Pons (tissue), 1 donor: ENCODE data around the gene ERBIN.
A peak's percentile ranks its signal among the peaks of the same experiment; 100 is the strongest.
"Not testable (repeated sequence)": the region's sequence is repeated elsewhere in the genome, so short reads cannot be mapped to it uniquely, and the experiment has no call there.

ENCODE experiments used
- DNase-seq: peaks from one replicate; pipeline ENCODE4 v3.0.0-alpha.2; 2016; ENCODE audit warnings: low spot score

ERBIN gene

DNA sequence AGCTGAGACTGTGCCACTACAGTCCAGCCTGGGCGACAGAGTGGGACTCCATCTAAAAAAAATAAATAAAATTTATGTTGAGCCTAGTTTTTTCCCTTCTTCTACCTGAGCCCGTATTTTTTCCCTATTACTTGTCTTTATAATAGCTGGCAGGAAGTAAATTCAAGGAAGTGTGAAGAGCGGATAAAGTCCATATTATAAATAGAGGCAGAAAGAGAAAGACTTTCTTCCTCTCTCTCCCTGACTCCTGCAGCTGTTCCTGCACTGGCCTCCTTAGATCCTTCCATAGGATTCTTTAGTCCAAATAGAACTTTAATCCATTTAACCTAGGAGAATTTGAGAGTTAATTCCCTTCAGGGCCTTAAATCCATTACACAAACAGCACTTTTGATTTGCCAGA, 10.3 kb upstream of the ERBIN start:
- DNase-seq: no peak

DNA sequence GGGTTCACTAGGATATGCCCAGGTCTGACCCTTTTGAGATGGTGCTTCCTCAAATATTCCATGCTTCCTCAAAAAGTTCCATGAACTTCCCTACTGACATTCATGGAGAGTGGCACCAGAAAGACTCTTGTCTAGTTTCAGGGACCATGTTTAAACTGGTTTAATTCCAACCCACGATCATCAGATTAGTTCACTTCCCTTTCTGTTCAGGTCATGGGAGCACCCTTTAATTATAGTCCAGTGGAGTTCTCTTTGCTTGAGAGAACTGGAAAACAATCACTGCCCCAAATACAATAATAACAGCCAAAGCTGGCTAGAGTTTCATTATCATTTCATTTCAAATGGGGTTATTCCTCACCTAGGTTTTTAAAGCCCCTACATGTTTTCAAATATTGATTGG, 9.7 kb upstream of the ERBIN start:
- DNase-seq: peak; percentile 53

DNA sequence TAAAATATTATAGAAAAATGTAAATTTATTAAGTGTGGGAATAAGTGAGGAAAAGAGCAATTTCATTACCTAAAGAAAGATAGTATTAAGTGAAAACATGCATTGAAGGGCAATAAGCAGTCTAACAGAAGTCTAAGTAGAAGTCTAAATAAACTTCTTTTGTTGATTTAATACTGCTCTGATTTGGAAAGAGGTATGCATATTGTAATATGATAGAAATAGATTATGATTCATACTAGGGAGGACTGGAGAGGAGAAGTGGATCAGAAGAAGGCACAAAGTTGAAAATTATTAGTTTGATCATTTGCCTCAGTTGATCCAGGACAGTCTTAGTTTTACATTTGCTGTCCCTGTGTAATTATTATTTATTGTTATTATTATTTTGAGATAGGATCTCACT, 6.6 kb upstream of the ERBIN start:
- no peak for DNase-seq

DNA sequence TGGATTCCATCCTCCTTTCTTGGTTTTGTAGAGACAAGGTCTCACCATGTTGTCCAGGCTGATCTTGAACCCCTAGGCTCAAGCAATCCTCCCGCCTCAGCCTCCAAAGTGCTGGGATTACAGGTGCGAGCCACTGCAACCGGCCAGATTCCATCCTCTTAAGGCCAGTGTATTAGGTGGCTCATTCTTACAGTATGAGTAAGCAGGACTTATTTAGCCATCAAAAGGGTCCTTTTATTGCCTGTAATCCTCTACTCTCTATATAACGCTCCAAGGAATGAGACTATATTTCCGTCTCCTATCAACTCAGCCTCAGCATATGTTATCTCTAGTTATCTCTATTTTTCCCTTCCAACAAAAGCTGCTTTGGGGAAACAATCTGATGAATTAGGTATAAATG, 3.0 kb upstream of the ERBIN start:
- no peak for DNase-seq

DNA sequence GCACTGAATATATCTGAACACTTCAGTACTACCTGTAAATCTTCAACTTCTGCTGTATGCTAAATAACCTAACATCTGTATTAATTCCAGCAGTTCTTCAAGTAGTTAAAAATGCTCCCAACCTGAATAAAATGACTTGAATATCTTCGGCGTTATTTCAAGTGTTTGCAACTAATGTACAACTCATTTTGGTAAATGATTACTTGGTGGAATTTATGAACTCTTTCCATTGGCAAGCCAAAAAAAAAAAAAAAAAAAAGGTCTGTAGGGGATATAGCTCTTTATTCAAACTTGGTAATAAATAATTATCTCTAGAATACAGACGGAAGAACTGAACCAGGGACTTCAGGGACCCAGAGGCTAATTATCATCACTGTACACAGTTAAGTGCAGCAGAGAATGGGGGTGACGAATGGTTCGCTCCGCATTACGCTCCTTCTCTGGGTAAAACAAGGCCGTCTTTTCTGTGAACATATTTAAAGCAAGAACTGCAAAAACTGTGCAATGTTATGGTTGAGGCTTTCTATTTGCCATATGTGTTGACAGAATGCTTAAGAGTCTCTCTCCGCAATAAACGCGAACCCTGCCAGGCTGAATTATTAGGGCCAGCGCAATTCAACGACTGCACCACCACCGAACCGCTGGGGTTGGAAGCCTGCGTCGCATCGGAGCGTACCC, 1.9 kb upstream of the ERBIN start:
- DNase-seq: peak; percentile 61

DNA sequence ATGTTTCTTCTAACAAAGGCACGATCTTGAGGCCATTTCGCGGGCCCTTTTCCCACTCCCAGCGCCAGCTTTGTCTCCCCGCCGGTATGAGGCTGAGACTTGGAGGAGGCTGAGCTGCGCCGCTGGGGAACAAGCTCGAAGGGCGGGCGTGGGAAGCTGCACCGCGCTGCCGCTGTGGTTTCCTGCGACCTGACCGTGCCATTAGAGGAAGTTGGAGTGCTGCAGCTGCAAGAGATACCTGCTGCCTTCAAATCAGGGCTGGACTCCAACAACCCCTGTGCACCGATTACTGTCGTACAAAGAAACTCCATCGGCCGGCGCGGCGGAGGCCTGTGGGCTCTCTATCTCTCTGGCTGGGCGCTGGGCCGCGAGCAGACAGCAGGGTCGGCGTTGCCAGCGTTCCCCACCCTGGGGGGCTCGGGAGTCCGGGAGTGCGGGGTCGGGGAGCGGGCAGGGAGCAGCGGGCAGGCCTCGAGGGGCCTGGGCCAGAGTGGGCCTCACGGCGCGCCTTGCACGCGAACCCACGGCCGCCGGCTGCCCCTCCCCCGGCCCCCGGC, 1.3 kb upstream of the ERBIN start:
- DNase-seq: peak; percentile 76

DNA sequence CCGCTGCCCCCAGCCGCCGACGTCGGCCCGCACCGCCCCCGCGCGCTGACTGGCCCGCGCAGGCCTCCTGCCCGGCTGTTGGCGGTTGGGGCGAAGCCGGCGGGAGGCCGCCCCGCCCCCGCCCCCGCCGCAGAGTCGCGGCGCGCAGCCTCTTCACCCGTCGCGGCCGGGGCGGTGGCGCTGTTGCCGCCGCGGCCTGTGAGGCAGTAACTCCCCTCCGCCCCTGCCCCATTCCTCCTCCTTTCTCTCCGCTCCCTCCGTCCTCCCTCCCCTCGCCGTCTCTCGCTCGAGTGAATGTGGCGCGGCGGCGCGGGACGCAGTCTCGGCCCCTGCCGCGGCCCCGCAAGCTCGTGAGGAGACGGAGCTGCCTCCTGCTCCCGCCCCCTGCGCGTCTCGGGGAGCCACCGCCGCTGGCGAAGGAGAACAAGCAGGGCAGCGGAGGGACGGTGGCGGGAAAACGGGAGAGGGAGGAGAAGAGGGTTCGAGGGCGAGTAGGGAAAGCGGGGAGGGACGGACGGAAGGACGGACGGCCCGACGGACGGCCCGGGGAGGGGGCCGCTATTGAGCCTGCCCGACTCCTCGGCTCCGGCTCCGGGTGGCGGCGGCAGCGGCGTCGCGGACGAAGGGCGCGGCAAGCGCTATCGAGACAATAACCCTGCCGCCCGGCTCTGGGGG, 637 bp upstream of the ERBIN start:
- DNase-seq: peak; percentile 93

DNA sequence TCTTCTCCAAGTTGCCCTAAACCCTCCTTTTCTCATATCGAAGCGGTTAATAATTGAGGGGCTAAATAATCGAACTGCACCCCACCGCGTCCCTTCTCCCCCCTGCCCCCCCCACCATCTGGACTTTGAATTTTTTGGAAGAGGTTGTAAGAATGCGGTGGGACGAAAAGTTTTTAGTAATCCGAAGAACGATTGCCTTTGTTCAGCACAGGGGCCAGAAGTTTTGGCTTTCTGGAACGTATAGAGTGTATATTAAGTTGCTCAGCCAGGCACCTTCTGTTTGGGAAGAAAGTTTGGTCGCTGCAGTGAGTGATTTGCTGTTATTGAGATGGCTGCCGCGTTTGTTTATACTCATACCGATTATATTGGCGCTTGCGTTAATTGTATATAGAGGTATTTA, 518 bp downstream of the ERBIN start:
- DNase-seq: peak; percentile 54

DNA sequence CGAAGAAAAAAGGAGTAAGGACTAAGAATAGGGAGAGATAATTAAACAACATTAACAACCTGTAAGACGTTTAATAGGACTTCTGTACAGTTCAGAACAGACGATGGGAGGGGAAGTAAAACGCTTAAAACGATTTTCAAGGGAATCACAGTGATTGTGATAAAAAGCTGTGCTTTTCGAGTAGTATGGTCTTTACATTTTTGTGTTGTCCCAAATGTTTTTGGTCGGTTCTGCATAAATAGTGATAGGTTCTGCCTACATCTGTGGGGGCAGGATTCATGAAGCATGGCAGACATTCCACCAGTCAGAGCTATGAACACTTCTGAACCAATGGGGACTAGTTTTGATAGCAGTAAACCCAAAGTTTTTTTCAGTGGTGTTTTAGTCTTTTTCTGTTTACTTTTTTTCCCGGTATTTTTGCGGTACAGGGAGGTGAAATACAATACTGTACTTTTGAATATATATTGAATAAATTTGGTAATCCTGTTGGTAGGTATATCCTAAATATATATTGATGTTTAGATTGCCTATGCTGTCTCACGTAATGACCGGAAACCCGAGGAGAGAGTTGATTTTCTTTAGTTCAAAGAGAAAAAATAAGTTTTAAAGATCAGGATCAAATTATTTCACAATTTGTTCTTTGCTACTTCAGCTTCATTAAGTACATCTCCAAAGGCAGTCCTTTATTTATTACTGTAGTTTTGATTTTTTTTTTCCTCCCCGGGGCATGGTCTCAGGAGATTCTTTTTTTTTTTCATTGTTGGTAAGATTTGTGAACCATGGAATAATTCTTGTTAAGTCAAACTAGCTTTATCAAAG, 1.3 kb downstream of the ERBIN start:
- peak; percentile 80 for DNase-seq

DNA sequence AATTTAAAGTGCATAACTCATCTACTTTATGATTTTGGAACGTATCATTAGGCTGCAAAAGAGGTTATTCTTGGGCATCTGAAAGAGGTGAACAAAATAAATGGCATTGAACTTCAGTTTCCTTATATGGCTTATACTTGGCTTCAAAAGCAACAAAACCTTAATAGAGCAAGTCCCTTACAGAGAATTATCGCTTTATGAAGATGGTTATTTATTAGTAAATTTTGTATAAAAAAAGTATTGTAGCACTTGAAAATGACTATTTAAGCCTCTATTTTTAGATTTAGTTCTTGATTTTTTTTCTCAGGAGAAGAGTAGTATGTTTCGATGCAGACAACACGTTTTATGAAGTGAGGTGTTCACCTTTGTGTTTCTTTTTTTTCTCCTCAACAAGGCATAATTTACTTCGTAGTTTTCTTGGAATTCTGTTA, 2.0 kb downstream of the ERBIN start:
- peak; percentile 48 for DNase-seq

DNA sequence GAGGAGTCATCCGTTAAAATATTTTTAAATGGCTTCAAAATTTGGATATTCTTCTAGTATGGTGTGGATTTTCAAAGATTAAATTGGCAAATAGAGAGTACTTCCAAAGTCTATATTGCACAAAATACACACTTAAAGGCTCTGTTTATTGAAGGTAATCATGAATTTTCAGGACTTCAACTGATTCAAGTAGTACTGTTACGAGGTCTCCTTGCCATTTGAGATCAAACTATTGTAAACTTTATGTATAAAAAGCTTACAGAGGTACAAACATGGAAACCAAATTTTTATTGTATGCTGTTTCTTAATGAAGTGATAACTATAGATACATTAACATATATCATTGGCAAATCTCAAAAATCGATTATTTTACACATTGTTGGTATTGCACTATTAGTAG, 2.5 kb downstream of the ERBIN start:
- DNase-seq: no peak

DNA sequence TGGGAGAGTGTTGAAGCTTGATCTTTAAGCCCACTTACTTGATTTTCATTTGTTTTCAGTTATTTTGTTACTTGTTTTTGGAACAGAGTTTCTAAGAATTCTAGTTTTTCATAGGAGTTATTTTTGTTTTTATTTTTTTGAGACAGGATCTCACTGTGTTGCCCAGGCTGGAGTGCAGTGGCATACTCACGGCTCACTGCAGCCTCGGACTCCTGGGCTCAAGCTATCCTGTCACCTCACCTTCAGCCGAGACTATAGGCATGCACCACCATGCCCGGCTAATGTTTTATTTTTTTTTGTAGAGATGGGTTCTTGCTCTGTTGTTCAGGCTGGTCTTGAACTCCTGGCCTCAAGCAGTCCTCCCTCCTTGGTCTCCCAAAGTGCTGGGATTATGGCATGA, 6.3 kb downstream of the ERBIN start:
- no peak for DNase-seq

DNA sequence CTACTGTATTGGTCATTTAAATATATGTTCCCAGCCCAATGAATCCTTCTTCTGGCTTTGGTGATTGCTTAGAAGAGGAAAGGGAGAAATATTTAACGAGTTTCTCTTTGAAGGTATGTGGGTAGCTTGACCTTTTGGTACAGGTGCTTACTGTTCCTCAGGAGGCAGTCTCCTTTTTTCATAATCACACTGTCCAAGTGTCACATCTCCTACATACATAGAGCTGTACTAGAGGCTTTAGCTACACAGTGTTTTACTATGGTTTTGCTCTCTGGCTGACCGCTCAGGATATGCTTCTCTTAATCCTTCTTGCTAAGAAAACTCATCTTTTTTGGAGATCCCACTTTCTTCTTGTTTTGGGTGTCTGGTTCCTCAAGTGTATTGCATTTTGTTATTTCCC, 6.9 kb downstream of the ERBIN start:
- no peak for DNase-seq

DNA sequence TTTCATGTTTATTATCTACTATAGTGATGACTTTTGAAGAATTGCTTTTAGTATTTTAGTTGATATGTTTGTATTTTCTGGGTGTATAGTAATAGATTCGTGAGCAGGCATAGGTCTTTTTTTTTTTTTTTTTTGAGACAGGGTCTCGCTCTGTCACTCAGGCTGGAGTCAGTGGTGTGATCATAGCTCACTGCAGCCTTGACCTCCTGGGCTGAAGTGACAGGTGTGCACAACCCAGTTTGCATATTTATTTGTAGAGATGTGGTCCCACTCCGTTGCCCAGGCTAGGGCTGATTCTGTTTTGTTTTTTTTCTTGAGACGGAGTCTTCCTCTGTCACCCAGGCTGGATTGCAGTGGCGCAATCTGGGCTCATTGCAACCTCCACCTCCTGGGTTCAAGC, 11.9 kb downstream of the ERBIN start:
- DNase-seq: no peak

DNA sequence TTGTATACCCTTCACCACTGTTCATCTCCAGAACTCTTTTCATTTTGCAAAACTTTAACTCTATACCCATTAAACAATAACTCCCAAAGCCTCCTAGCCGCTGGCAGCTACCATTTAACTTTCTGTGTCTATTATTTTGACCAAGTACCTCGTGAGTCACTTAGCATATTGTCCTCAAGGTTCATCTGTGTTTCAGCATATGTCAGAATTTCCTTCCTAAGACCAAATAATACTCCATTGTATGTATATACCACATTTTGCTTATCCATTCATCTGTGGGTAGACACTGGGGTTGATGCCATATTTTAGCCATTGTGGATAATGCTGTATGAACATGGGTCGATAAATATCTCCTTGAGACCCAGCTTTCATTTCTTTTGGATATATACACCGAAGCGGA, 17.4 kb downstream of the ERBIN start:
- no peak for DNase-seq

DNA sequence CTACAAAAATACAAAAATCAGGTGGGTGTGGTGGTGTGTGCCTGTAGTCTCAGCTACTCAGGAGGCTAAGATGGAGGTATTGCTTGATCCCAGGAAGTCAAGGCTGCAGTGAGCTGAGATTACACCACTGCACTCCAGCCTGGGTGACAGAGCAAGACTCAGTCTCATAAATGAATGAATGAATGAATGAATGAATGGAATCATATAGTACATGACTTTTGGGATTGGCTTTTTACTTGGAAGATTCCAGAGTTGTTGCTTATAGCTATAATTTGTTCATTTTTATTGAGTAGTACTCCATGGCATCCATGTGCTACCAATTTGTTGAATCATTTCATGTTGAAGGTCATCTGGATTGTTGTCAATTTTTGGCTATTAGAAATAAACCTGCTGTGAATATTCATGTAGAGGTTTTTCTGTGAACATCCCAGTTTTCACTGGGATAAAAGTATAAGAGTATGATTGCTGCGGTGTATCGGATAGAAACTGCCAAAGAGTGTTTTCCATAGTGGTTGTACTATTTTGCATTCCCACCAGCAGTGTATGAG, 19.9 kb downstream of the ERBIN start:
- no peak for DNase-seq

DNA sequence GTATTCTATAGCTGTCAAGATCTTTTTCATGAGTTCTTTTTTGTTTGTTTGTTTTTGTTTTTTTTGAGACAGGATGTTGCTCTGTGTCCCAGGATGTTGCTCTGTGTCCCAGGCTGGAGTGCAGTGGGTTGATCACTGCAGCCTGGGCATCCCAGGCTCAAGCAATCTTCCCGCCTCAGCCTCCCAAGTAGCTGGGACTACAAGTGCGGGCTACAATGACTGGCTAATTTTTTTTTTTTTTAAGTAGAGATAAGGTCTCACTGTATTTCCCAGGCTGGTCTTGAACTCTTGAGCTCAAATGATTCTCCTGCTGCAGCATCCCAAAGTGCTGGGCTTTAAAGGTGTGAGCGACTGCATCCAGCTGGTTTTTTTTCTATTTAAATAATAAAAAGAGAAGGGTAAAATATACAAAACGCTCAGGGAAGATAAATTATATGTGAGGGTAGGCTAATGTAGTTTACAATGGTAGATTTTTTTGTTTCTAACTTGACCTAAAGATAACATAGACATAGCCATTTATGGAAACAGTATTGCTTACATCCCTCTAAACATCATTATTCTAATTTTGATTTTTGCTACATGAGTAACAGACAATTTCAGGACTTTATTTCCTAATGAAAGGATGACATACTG, 21.9 kb downstream of the ERBIN start:
- no peak for DNase-seq

DNA sequence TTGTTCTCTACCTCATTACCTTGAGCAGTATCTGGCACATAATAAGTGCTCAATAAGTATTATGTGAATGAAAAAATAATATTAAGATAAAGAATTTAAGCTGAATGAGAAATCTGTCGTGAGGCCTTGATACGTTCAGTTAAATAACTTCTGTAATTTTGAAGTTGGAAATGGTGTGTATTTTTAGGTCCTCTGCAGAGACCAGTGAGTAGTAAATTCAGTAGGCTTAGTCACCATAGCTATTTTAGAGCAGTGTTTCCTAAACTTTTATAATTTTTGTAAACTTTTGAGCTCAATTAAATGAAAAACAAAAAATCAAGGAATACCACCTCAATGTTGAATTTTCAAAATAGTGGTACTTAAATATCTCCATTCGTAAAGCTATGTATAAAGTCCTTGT, 25.0 kb downstream of the ERBIN start:
- no peak for DNase-seq

DNA sequence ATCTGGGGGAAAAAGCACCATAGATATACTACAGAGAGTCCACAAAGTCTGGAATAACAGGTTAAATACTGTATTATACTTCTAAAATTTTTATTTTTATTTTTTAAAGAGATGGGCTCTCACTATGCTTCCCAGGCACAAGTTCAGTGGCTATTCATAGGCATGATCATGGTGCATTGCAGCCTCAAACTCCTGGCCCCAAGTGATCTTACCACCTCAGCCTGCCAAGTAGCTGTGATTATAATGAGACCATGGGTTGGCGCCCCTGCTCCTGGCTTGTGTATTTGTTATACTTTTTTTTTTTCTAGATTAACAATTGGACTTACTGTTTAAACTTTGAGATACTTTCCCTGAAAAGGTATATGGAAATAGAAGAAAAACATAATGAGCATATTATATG, 25.9 kb downstream of the ERBIN start:
- no peak for DNase-seq

DNA sequence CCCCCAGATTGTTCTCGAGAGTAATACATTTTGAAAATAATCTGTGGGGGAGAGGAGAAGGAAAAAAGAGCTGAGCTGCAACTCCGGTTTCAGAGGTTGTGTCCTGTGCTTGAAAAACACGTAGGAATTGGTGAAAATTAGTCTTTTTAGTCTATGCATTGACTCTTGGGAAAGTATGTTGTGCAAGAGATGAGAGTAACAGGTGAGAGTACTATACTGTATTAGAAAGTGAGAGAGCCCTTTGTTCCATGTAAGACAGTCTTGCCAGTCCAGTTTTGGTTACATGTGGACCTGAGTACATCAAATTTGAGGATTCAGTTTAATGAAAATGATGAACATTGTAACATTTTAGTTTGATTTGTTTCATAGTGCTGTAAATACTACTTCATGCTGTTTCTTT, 27.8 kb downstream of the ERBIN start:
- no peak for DNase-seq

DNA sequence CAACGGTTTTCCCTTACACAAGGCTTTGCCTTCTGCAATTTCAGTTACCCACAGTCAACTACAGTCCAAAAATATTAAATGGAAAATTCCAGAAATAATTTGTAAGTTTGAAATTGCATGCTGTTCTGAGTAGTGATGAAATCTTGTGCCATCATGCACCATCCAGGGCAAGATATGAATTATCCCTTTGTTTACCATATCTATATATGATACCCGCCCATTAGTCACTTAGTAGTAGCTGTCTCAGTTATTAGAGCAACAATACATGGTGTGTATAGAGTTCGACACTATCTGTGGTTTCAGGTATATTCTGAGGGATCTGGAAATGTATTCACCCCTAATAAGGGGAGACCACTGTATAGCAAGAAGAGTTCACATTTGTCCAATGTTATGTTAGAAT, 29.4 kb downstream of the ERBIN start:
- DNase-seq: no peak

DNA sequence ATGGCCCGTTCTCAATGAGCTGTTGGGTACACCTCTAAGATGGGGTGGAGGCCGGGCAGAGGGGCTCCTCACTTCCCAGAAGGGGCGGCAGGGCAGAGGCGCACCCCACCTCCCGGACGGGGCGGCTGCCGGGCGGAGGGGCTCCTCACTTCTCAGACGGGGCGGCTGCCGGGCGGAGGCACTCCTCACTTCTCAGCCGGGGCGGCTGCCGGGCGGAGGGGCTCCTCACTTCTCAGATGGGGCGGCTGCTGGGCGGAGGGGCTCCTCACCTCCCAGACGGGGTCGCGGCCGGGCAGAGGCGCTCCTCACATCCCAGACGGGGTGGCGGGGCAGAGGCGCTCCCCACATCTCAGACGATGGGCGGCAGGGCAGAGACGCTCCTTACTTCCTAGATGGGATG, 31.3 kb downstream of the ERBIN start:
- not testable (repeated sequence) for DNase-seq
